A549 (cell line): Measurements from ENCODE around the gene CLRN1. TPM values are rescaled to one million over a fixed set of nuclear protein-coding genes. Genes with fewer than 3 reads are reported as not detected.

Experiments used
- ATAC-seq, 2 experiments: fragments of 200-7000 bp in 1 of 2; fragments of >200 bp in 1 of 2; cut with Nextera tagmentation in 1 of 2; cut with Tn5 transposase in 1 of 2; 3 replicates each; pipeline versions ENCODE4 v1.8.0 to v1.9.1; 2018 to 2020; ENCODE audit warnings: mild to moderate bottlenecking in 1 of 2, moderate library complexity in 1 of 2
- CTCF ChIA-PET: fragments of 300-600 bp; sonication (Branson Sonifier 250); formaldehyde crosslinking; extraction: SDS; loops from one replicate; lab custom pipeline; 2021; ENCODE audit warnings: antibody characterized with exemption, inconsistent platforms; lab: Yijun Ruan, JAX
- POLR2A ChIA-PET: fragments of 350-600 bp; formaldehyde crosslinking; extraction: SDS; loops from one replicate; lab custom pipeline; 2021; ENCODE audit warnings: antibody characterized with exemption, inconsistent platforms; lab: Yijun Ruan, JAX
- DNase-seq, 2 experiments: peaks; one replicate each; pipeline versions ENCODE4 v3.0.0 to v3.0.0-alpha.2; 2011 to 2016; ENCODE audit warnings: low read depth in 1 of 2, low spot score in 1 of 2
- FAIRE-seq: peaks from 2 replicates; lab custom pipeline; 2011; peaks lifted over from hg19 to GRCh38; lab: Jason Lieb, UNC
- H3K27ac ChIP-seq, 2 experiments: fragments of >200 bp; sonication (Bioruptor Twin); formaldehyde crosslinking; 3 replicates each; pipeline ENCODE4 v1.5.1; 2016 to 2017
- H3K4me1 ChIP-seq: fragments of >200 bp; sonication (Bioruptor Twin); formaldehyde crosslinking; 3 replicates; pipeline ENCODE4 v1.6.1; 2016
- H3K4me2 ChIP-seq: fragments of >200 bp; sonication (Bioruptor Twin); formaldehyde crosslinking; 3 replicates; pipeline ENCODE4 v1.6.1; 2016
- H3K4me3 ChIP-seq: fragments of >200 bp; sonication (Bioruptor Twin); formaldehyde crosslinking; 3 replicates; pipeline ENCODE4 v1.5.1; 2016
- H3K9me3 ChIP-seq: fragments of >200 bp; sonication (Bioruptor Twin); formaldehyde crosslinking; 3 replicates; pipeline ENCODE4 v1.6.1; 2016
- ATOH8 ChIP-seq: fragments of 250-450 bp; sonication (Bioruptor Pico); IDR thresholded peaks from 2 replicates; pipeline ENCODE4 v1.5.0; 2020; ENCODE audit warnings: low read depth, mild to moderate bottlenecking, moderate library complexity
- CBX8 ChIP-seq: fragments of 200-600 bp; sonication (generic); IDR thresholded peaks from 2 replicates; pipeline ENCODE4 v1.6.1; 2016
- CEBPB ChIP-seq, 2 experiments: fragments of >200 bp in 1 of 2; sonication (Bioruptor Twin) in 1 of 2; formaldehyde crosslinking in 1 of 2; IDR thresholded peaks; 2 replicates each; pipeline ENCODE4 v1.6.1; 2012 to 2016
- CHD2 ChIP-seq: fragments of 150-350 bp; IDR thresholded peaks from 2 replicates; pipeline ENCODE4 v1.6.1; 2014; ENCODE audit warnings: low read length; ENCODE audit not compliant: partially characterized antibody
- E2F6 ChIP-seq: IDR thresholded peaks from 2 replicates; pipeline ENCODE4 v1.6.1; 2012; ENCODE audit warnings: low read depth, borderline replicate concordance
- EHMT2 ChIP-seq: fragments of 200-600 bp; sonication (generic); IDR thresholded peaks from 2 replicates; pipeline ENCODE4 v1.6.1; 2016; ENCODE audit warnings: antibody characterized with exemption, low read depth, mild to moderate bottlenecking, moderate library complexity
- FOSB ChIP-seq: fragments of 250-450 bp; sonication (Bioruptor Pico); IDR thresholded peaks from 2 replicates; pipeline ENCODE4 v1.5.0; 2020; ENCODE audit warnings: mild to moderate bottlenecking, moderate library complexity
- FOSL2 ChIP-seq, 2 experiments: fragments of 450-650 bp in 1 of 2; fragments of >200 bp in 1 of 2; sonication (Bioruptor Twin) in 1 of 2; formaldehyde crosslinking; IDR thresholded peaks; 2 replicates each; pipeline versions ENCODE4 v1.5.0 to v1.6.1; 2016 to 2020; ENCODE audit warnings: mild to moderate bottlenecking in 1 of 2, moderate library complexity in 1 of 2
- FOXS1 ChIP-seq: fragments of 250-450 bp; sonication (Bioruptor Pico); IDR thresholded peaks from 2 replicates; pipeline ENCODE4 v1.5.0; 2020; ENCODE audit warnings: mild to moderate bottlenecking, moderate library complexity
- HES2 ChIP-seq: fragments of >200 bp; sonication (Bioruptor Twin); formaldehyde crosslinking; IDR thresholded peaks from 2 replicates; pipeline ENCODE4 v1.6.1; 2016
- HMGXB4 ChIP-seq: fragments of 250-450 bp; sonication (Bioruptor Pico); IDR thresholded peaks from 2 replicates; pipeline ENCODE4 v1.5.0; 2021; ENCODE audit warnings: mild to moderate bottlenecking, moderate library complexity, borderline replicate concordance
- HOXB13 ChIP-seq: fragments of 250-450 bp; sonication (Bioruptor Pico); IDR thresholded peaks from 2 replicates; pipeline ENCODE4 v1.5.0; 2020; ENCODE audit warnings: low read depth, mild to moderate bottlenecking, moderate library complexity
- MAFK ChIP-seq: fragments of 450-650 bp; IDR thresholded peaks from 2 replicates; pipeline ENCODE4 v1.6.1; 2014; ENCODE audit not compliant: partially characterized antibody
- NFE2L2 ChIP-seq: fragments of 150-350 bp; conservative IDR thresholded peaks from 2 replicates; pipeline ENCODE4 v1.6.1; 2014; ENCODE audit warnings: low read length
- NPAS2 ChIP-seq: fragments of 250-450 bp; sonication (Bioruptor Pico); IDR thresholded peaks from 2 replicates; pipeline ENCODE4 v1.8.0; 2022; ENCODE audit warnings: mild to moderate bottlenecking, moderate library complexity, borderline replicate concordance
- RCOR1 ChIP-seq: fragments of 150-350 bp; IDR thresholded peaks from 2 replicates; pipeline ENCODE4 v1.6.1; 2014; ENCODE audit warnings: antibody characterized with exemption, low read length, low read depth
- TFCP2L1 ChIP-seq: fragments of 250-450 bp; sonication (Bioruptor Pico); IDR thresholded peaks from 2 replicates; pipeline ENCODE4 v1.5.0; 2021; ENCODE audit warnings: mild to moderate bottlenecking
- TP53 ChIP-seq: fragments of 250-450 bp; sonication (Bioruptor Pico); IDR thresholded peaks from 2 replicates; pipeline ENCODE4 v1.5.0; 2021; ENCODE audit warnings: mild to moderate bottlenecking, moderate library complexity
- USF2 ChIP-seq: fragments of 450-650 bp; IDR thresholded peaks from 2 replicates; pipeline ENCODE4 v1.6.1; 2014; ENCODE audit warnings: antibody characterized with exemption
- WGBS: methylation state at CpG from one replicate; pipeline ENCODE4 v1.1.6; 2017; ENCODE audit errors: missing lambda C conversion rate; 5-methylcytosine and 5-hydroxymethylcytosine counted together
- polyA plus RNA-seq, 4 experiments: library from polyadenylated mRNA; depleted of rRNA in 3 of 4; stranded (reverse); fragments of >200 nt; fragmentation: RNase III in 1 of 4; extraction: RNeasy Plus Mini Kit Qiagen cat#74134 plus additional on column Dnase treatment in 1 of 4; gene quantifications; 2 replicates in 3 of 4; 3 replicates in 1 of 4; pipeline ENCODE4 v1.2.3, GENCODE V29; 2011 to 2017

CLRN1 gene
- polyA plus RNA-seq, 2 of the 4 experiments (the other 2 are of a cell fraction), result not detected

- WGBS, result 23% methylated on average over 3 of the region's 3 CpGs
- ATAC-seq (no peak), DNase-seq (no peak), FAIRE-seq (no peak)
- no peak overlapping the region for H3K27ac ChIP-seq
- H3K4me2 ChIP-seq, result no peak overlapping the region
- ChIA-PET CTCF (interaction anchor here (0.7 to 1.0 kb wide), 2 partner anchors 12 to 25 kb away, joined by 3 read pairs; no protein-coding TSS in a partner anchor), POLR2A (no interaction called here)
- H3K9me3 ChIP-seq, result no peaks in the 10 kb centered on the region
- no peaks in the 10 kb centered on the region for H3K4me1 ChIP-seq
- TF ChIP-seq RCOR1 (no peak), TFCP2L1 (CRISPR knock-in tag) (no peak), HOXB13 (CRISPR knock-in tag) (no peak), CBX8 (no peak), FOSB (CRISPR knock-in tag) (no peak), E2F6 (no peak), NFE2L2 (no peak), CHD2 (no peak), EHMT2 (no peak), ATOH8 (CRISPR knock-in tag) (no peak), HMGXB4 (CRISPR knock-in tag) (no peak), FOXS1 (no peak), USF2 (no peak), FOSL2 (IDR thresholded peaks at IDR 0.05) (no peak), FOSL2 (CRISPR knock-in tag; IDR thresholded peaks at IDR 0.05) (no peak)
- H3K4me3 ChIP-seq, result no peak overlapping the region
These were observed 95.2 kb downstream of the CLRN1 start for GRCh38 chr3:150877303-150877702.

- no peak overlapping the region for H3K4me3 ChIP-seq
- no peak for DNase-seq
- TF ChIP-seq MAFK (peak; percentile 22), CEBPB (IDR thresholded peaks at IDR 0.05) (no peak), TP53 (CRISPR knock-in tag) (no peak), NPAS2 (no peak), HES2 (no peak)
- TF ChIP-seq, all 56 proteins: peak for 1
- no peak overlapping the region for H3K27ac ChIP-seq
- FAIRE-seq, result no peak
- ChIA-PET CTCF (interaction anchor here (1.0 kb wide), 1 partner anchor 12 kb away, joined by 3 read pairs; no protein-coding TSS in a partner anchor), POLR2A (no interaction called here)
- H3K9me3 ChIP-seq, result no peaks in the 10 kb centered on the region
- no peak for ATAC-seq
- no peaks in the 10 kb centered on the region for H3K4me1 ChIP-seq
- no peak overlapping the region for H3K4me2 ChIP-seq
- WGBS, result 23% methylated on average over 6 of the region's 6 CpGs
These were observed 95.8 kb downstream of the CLRN1 start for GRCh38 chr3:150876611-150877265.

Other genes starting within 250 kb of the CLRN1 start
- 24.8 and 28.6 TPM in 2 replicates for gene SIAH2, start 209.6 kb downstream of the CLRN1 start, polyA plus RNA-seq (2011; rRNA removed)
- gene SIAH2, start 209.6 kb downstream of the CLRN1 start, polyA plus RNA-seq (2017; fragmentation: RNase III; extraction: RNeasy Plus Mini Kit Qiagen cat#74134 plus additional on column Dnase treatment), result 10.7 to 11.4 TPM (median 11.2 TPM) in 3 replicates
- gene MINDY4B, start 67.3 kb downstream of the CLRN1 start, polyA plus RNA-seq (2011; rRNA removed), result not detected in 2 replicates
- not detected in 3 replicates for gene MINDY4B, start 67.3 kb downstream of the CLRN1 start, polyA plus RNA-seq (2017; fragmentation: RNase III; extraction: RNeasy Plus Mini Kit Qiagen cat#74134 plus additional on column Dnase treatment)
- 0.63 and 0.66 TPM in 2 replicates for gene MED12L, start 112.9 kb upstream of the CLRN1 start, polyA plus RNA-seq (2011; rRNA removed)
- 0.32 to 0.40 TPM (median 0.37 TPM) in 3 replicates for gene MED12L, start 112.9 kb upstream of the CLRN1 start, polyA plus RNA-seq (2017; fragmentation: RNase III; extraction: RNeasy Plus Mini Kit Qiagen cat#74134 plus additional on column Dnase treatment)
- not detected in 2 replicates for gene GPR171, start 230.5 kb upstream of the CLRN1 start, polyA plus RNA-seq (2011; rRNA removed)
- not detected in 3 replicates for gene GPR171, start 230.5 kb upstream of the CLRN1 start, polyA plus RNA-seq (2017; fragmentation: RNase III; extraction: RNeasy Plus Mini Kit Qiagen cat#74134 plus additional on column Dnase treatment)